ENCODE measurements around the gene CXXC5.
"Not testable (repeated sequence)": the region's sequence is repeated elsewhere in the genome, so short reads cannot be mapped to it uniquely, and the experiment has no call there.

CXXC5 gene

GRCh38 chr5:139707445-139708003, 59.4 kb downstream of the CXXC5 start:
- 26 to 36% methylated on average over 4 to 5 of the region's 5 CpGs for WGBS, 2 experiments
- Histone ChIP-seq H3K9me3 (ENCODE audit: control insufficient read depth, low read length) (no peaks in the 10 kb centered on the region), H3K27me3 (ENCODE audit: control insufficient read depth, insufficient read depth, low read length, poor library complexity, severe bottlenecking) (peaks cover 20% of the 10 kb centered on the region), H3K27ac (ENCODE audit: insufficient read depth, low read depth, low read length, poor library complexity, severe bottlenecking) (no peak overlapping the region), H3K4me3 (ENCODE audit: insufficient read depth, low read depth, low read length) (no peak overlapping the region), H3K4me1 (ENCODE audit: control insufficient read depth, insufficient read depth, low read length) (peaks cover 35% of the 10 kb centered on the region), H3K36me3 (ENCODE audit: control insufficient read depth, insufficient read depth, low read length) (no peaks in the 10 kb centered on the region)

DNA sequence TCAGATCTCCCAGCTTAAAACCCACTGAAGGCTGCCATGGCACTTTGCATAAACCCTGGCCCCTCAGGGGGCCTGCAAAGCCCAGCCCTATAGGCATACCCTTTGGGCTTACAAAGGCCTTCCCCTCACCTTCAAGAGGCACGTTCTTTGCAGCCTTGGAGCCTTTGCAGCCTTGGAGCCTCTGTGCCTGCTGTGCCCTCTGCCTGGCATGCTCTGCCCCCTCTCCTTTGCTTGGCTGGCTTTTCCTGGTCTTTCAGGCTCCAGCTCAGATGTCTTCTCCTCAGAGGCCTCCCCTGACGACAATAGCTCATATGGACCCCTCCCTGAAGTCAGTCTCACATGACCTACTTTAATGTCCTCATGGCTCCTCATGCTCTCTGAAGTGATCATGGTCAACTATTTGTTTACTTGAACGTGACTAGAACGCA, 60.3 kb downstream of the CXXC5 start:
- Histone ChIP-seq H3K27me3 (ENCODE audit: control insufficient read depth, insufficient read depth, low read length, poor library complexity, severe bottlenecking) (peaks cover 20% of the 10 kb centered on the region), H3K27ac (ENCODE audit: insufficient read depth, low read depth, low read length, poor library complexity, severe bottlenecking) (no peak overlapping the region), H3K36me3 (ENCODE audit: control insufficient read depth, insufficient read depth, low read length) (no peaks in the 10 kb centered on the region), H3K4me1 (ENCODE audit: control insufficient read depth, insufficient read depth, low read length) (peaks cover 36% of the 10 kb centered on the region), H3K4me3 (ENCODE audit: insufficient read depth, low read depth, low read length) (no peak overlapping the region), H3K9me3 (ENCODE audit: control insufficient read depth, low read length) (no peaks in the 10 kb centered on the region)
- 24 to 30% methylated on average over 4 of the region's 4 CpGs for WGBS, 2 experiments

GRCh38 chr5:139708877-139709581, 60.9 kb downstream of the CXXC5 start:
- H3K4me1 ChIP-seq (ENCODE audit: control insufficient read depth, insufficient read depth, low read length), result peaks cover 36% of the 10 kb centered on the region
- peak overlapping the region; percentile 45 for H3K4me3 ChIP-seq (ENCODE audit: insufficient read depth, low read depth, low read length)
- WGBS, 2 experiments, result 2 to 3% methylated on average over 44 of the region's 44 CpGs

DNA sequence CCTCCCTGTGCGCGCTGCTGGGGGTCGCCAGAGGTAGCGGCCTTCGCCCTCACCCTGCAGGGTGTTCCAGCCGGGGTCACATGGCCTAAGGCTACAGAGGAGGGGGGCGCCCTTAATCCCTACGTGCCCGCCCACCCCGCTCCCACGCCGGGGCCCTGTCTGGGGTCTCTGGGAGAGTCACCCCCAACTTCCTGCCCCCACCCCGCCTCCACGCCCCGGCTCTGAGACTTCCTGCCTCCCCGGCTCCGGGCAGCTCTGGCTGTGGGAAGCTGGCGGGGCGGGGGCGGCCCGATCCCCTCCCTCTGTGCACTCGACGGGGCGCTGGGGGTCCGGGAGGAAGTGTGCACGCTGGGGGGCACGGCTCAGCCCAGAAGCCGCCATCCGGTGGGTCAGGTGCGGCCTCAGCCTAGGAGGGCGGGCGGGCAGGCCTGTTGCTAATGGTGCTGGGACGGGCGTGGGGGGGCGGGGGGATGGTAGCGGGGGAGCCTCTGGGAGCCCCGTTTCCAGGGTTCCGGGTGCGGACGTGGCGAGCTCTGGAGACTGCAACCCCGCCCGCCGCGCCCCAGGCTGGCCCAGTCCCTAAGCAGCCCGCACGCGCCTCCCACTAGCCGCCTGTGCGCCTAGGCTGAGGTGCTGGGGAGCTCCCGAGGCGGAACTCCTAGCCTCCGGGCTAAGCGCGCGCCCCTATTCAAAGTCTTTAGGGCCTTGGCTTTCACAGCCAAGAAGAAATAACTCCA, 61.6 kb downstream of the CXXC5 start:
- Histone ChIP-seq H3K36me3 (ENCODE audit: control insufficient read depth, insufficient read depth, low read length) (no peaks in the 10 kb centered on the region), H3K9me3 (ENCODE audit: control insufficient read depth, low read length) (no peaks in the 10 kb centered on the region), H3K4me1 (ENCODE audit: control insufficient read depth, insufficient read depth, low read length) (peaks cover 36% of the 10 kb centered on the region), H3K27me3 (ENCODE audit: control insufficient read depth, insufficient read depth, low read length, poor library complexity, severe bottlenecking) (peaks cover 20% of the 10 kb centered on the region), H3K27ac (ENCODE audit: insufficient read depth, low read depth, low read length, poor library complexity, severe bottlenecking) (peak overlapping the region; percentile 36), H3K4me3 (ENCODE audit: insufficient read depth, low read depth, low read length) (peak overlapping the region; percentile 45)
- 1% methylated on average over 56 of the region's 56 CpGs for WGBS, 2 experiments

More at GRCh38 chr5:139708877-139709581, 60.9 kb downstream of the CXXC5 start:
- Histone ChIP-seq H3K9me3 (ENCODE audit: control insufficient read depth, low read length) (no peaks in the 10 kb centered on the region), H3K36me3 (ENCODE audit: control insufficient read depth, insufficient read depth, low read length) (no peaks in the 10 kb centered on the region), H3K27ac (ENCODE audit: insufficient read depth, low read depth, low read length, poor library complexity, severe bottlenecking) (no peak overlapping the region), H3K27me3 (ENCODE audit: control insufficient read depth, insufficient read depth, low read length, poor library complexity, severe bottlenecking) (peaks cover 20% of the 10 kb centered on the region)

DNA sequence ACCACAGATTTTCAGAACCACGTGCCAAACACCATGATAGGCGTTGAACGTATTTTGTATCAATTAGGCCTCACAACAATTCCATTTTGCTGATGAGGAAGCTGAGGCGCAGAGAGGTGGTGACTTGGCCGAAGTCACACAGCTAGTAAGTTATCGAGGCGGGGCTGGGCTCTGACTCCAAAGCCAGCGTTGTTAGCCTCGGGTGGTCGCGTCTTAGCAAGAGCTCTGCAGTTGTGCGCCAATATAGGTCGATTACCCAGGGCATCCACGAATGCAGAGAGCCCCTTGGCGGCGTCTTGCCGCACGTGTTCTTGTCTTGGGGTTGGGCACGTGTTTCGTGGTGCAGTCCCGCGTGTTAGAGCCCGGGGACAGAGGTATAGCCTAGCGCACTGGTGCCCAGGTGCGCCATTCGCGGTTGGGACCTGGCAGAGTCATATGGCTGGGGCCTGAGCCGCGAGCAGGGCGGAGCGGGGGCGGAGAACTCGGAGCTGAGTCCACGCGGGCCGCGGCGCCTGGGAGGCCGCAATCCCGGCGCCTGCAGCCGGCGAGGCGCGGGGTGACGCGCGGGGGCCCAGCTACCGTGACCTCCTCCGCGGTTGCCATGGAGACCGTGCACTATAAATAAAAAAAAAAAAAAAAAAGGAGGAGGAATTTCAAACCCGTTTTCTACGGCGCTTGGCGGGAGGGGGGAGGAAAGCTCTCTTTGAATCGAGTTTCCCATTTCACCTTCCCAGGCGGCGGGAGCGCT, 62.3 kb downstream of the CXXC5 start:
- Histone ChIP-seq H3K4me1 (ENCODE audit: control insufficient read depth, insufficient read depth, low read length) (peaks cover 33% of the 10 kb centered on the region), H3K27ac (ENCODE audit: insufficient read depth, low read depth, low read length, poor library complexity, severe bottlenecking) (peak overlapping the region; percentile 85), H3K27me3 (ENCODE audit: control insufficient read depth, insufficient read depth, low read length, poor library complexity, severe bottlenecking) (peaks cover 20% of the 10 kb centered on the region), H3K9me3 (ENCODE audit: control insufficient read depth, low read length) (no peaks in the 10 kb centered on the region), H3K36me3 (ENCODE audit: control insufficient read depth, insufficient read depth, low read length) (no peaks in the 10 kb centered on the region), H3K4me3 (ENCODE audit: insufficient read depth, low read depth, low read length) (peak overlapping the region; percentile 45)
- 1% methylated on average over 58 to 60 of the region's 60 CpGs for WGBS, 2 experiments

DNA sequence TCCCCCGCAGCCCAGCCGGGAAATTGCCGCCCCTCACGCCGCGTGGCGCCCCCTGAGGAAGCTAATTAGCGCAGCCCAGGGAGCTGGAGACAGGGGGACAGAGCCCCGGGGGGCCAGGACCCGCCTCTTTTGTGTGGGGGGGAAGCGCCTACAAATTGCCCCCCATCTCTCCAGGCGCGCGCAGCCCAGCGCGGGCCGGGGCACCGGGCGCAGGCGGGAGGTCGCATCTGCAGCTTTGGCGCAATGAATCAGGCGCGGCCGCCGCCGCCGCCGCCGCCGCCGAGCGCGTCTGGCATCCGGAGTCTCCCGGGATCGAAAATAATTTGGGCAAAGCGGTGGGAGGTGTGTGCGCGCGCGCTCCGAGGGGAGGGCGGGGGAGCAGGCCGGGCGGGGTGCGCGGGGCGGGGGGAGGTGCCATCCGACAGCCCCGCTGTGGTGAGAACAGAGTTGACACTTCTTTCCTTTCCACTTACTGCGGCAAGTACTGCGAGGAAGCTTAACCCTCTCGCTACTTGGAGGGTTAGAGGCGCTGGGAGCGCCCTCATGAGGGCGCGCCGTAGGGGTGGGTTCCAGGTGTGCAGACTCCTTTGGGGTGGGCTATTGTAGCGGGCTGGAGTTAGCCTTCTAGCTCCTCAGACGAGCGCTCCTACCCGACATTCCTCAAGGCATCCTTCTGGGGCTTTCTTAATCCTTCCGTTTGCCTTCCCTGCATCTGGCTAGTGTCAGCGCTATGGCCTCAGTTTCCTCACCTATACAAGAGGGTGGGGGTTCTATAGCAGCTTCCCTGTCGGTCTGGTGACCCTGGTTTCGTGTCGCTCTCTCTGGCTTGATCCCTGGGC, 63.1 kb downstream of the CXXC5 start:
- Histone ChIP-seq H3K27ac (ENCODE audit: insufficient read depth, low read depth, low read length, poor library complexity, severe bottlenecking) (peak overlapping the region; percentile 85), H3K4me1 (ENCODE audit: control insufficient read depth, insufficient read depth, low read length) (peaks cover 29% of the 10 kb centered on the region), H3K4me3 (ENCODE audit: insufficient read depth, low read depth, low read length) (peak overlapping the region; percentile 45), H3K36me3 (ENCODE audit: control insufficient read depth, insufficient read depth, low read length) (no peaks in the 10 kb centered on the region), H3K9me3 (ENCODE audit: control insufficient read depth, low read length) (no peaks in the 10 kb centered on the region), H3K27me3 (ENCODE audit: control insufficient read depth, insufficient read depth, low read length, poor library complexity, severe bottlenecking) (peaks cover 20% of the 10 kb centered on the region)
- 0 to 1% methylated on average over 62 to 68 of the region's 68 CpGs for WGBS, 2 experiments

GRCh38 chr5:139711906-139712224, 63.7 kb downstream of the CXXC5 start:
- Histone ChIP-seq H3K9me3 (ENCODE audit: control insufficient read depth, low read length) (no peaks in the 10 kb centered on the region), H3K27ac (ENCODE audit: insufficient read depth, low read depth, low read length, poor library complexity, severe bottlenecking) (peak overlapping the region; percentile 65), H3K4me1 (ENCODE audit: control insufficient read depth, insufficient read depth, low read length) (peaks cover 29% of the 10 kb centered on the region), H3K27me3 (ENCODE audit: control insufficient read depth, insufficient read depth, low read length, poor library complexity, severe bottlenecking) (peaks cover 20% of the 10 kb centered on the region), H3K36me3 (ENCODE audit: control insufficient read depth, insufficient read depth, low read length) (no peaks in the 10 kb centered on the region), H3K4me3 (ENCODE audit: insufficient read depth, low read depth, low read length) (peak overlapping the region; percentile 45)
- 2 to 3% methylated on average over 19 of the region's 19 CpGs for WGBS, 2 experiments

DNA sequence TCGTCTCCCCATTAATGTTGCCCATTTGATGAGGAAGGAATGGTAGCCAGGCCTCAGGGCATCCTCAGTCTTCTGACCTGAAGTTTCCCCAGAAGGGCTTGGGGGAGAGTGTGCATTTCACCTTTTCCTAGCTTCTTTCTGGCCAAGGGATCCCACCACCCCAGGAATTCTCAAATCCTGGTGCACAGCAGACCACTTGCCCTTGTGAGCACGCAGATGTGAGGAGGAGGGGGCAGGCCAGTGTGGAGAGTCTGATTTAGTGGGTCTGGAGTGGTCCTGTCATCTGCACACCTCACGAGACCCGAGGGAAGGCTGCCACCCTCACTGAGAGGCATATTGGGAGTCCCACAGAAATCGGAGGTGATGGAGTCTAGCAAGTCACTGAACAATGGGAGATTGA, 64.3 kb downstream of the CXXC5 start:
- peaks cover 20% of the 10 kb centered on the region for H3K27me3 ChIP-seq (ENCODE audit: control insufficient read depth, insufficient read depth, low read length, poor library complexity, severe bottlenecking)
- 70 to 75% methylated on average over 5 of the region's 5 CpGs for WGBS, 2 experiments
- H3K36me3 ChIP-seq (ENCODE audit: control insufficient read depth, insufficient read depth, low read length), result no peaks in the 10 kb centered on the region
- H3K4me1 ChIP-seq (ENCODE audit: control insufficient read depth, insufficient read depth, low read length), result peaks cover 25% of the 10 kb centered on the region
- H3K4me3 ChIP-seq (ENCODE audit: insufficient read depth, low read depth, low read length), result no peak overlapping the region
- H3K9me3 ChIP-seq (ENCODE audit: control insufficient read depth, low read length), result no peaks in the 10 kb centered on the region
- no peak overlapping the region for H3K27ac ChIP-seq (ENCODE audit: insufficient read depth, low read depth, low read length, poor library complexity, severe bottlenecking)

DNA sequence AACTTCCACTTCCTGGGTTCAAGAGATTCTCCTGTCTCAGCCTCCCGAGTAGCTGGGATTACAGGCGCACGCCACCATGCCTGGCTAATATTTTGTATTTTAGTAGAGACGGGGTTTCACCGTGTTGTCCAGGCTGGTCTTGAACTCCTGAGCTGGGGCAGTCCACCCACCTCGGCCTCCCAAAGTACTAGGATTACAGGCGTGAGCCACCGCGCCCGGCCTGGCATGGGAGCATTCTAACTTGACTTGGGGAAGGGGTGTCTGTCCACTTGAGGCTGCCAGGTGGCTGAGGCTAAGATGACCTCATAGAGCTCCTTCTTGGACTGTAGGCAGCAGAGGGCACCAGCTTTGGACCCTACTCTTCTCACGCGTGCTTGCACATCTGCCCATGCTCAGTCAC, 65.7 kb downstream of the CXXC5 start:
- not testable (repeated sequence) for H3K4me3 ChIP-seq (ENCODE audit: insufficient read depth, low read depth, low read length); H3K4me1 ChIP-seq (ENCODE audit: control insufficient read depth, insufficient read depth, low read length); H3K9me3 ChIP-seq (ENCODE audit: control insufficient read depth, low read length); H3K27ac ChIP-seq (ENCODE audit: insufficient read depth, low read depth, low read length, poor library complexity, severe bottlenecking); H3K36me3 ChIP-seq (ENCODE audit: control insufficient read depth, insufficient read depth, low read length)
- 92 to 95% methylated on average over 12 of the region's 12 CpGs for WGBS, 2 experiments
- peaks cover 18% of the 10 kb centered on the region for H3K27me3 ChIP-seq (ENCODE audit: control insufficient read depth, insufficient read depth, low read length, poor library complexity, severe bottlenecking)
